HEK293 (cell line): ENCODE measurements around the gene CDH1.

Experiments
- CTCF ChIA-PET: fragments of 350-600 bp; formaldehyde crosslinking; extraction: SDS; loops from one replicate; lab custom pipeline; 2021; ENCODE audit warnings: antibody characterized with exemption; lab: Yijun Ruan, JAX
- POLR2A ChIA-PET: fragments of 300-600 bp; formaldehyde crosslinking; extraction: SDS; loops from one replicate; lab custom pipeline; 2020; ENCODE audit warnings: antibody characterized with exemption, inconsistent platforms; lab: Yijun Ruan, JAX
- H3K27ac ChIP-seq: fragments of 200-500 bp; sonication (Bioruptor generic); 2 replicates; pipeline ENCODE4 v1.5.1; 2014; ENCODE audit warnings: low read depth, low read length, control low read depth, inconsistent platforms; ENCODE audit errors: extremely low read depth
- H3K36me3 ChIP-seq, 2 experiments: fragments of 200-500 bp in 1 of 2; sonication (Bioruptor generic) in 1 of 2; 1 replicate in 1 of 2; 2 replicates in 1 of 2; pipeline ENCODE4 v1.5.1; 2014 to 2017; ENCODE audit warnings: inconsistent platforms in 2 of 2, low read length in 2 of 2; ENCODE audit not compliant: control insufficient read depth in 2 of 2, insufficient read depth in 1 of 2
- H3K4me1 ChIP-seq: fragments of 200-500 bp; sonication (Bioruptor generic); 2 replicates; pipeline ENCODE4 v1.5.1; 2014; ENCODE audit warnings: mild to moderate bottlenecking, low read length, inconsistent platforms; ENCODE audit not compliant: control insufficient read depth, insufficient read depth
- H3K4me3 ChIP-seq: 2 replicates; pipeline ENCODE4 v1.5.1; 2011; ENCODE audit warnings: low read depth, mild to moderate bottlenecking, control low read depth, low read length, moderate library complexity
- H3K9me3 ChIP-seq: fragments of 200-500 bp; sonication (Bioruptor generic); 2 replicates; pipeline ENCODE4 v1.5.1; 2014; ENCODE audit warnings: low read depth, low read length, inconsistent platforms; ENCODE audit not compliant: control insufficient read depth, insufficient read depth
- HIC1 ChIP-seq: fragments of 450-650 bp; formaldehyde crosslinking; IDR thresholded peaks from 2 replicates; pipeline ENCODE4 v1.5.1; 2016; ENCODE audit warnings: missing biosample characterization, missing genetic modification characterization
- HOXC10 ChIP-seq: sonication (generic); formaldehyde crosslinking; IDR thresholded peaks from 2 replicates; pipeline ENCODE4 v1.8.1; 2023; ENCODE audit warnings: mild to moderate bottlenecking, missing genetic modification reagents
- PRDM6 ChIP-seq: fragments of 450-650 bp; formaldehyde crosslinking; IDR thresholded peaks from 2 replicates; pipeline ENCODE4 v1.5.1; 2017; ENCODE audit warnings: missing biosample characterization, missing genetic modification characterization
- ZBTB11 ChIP-seq: fragments of 450-650 bp; formaldehyde crosslinking; conservative IDR thresholded peaks from 2 replicates; pipeline ENCODE4 v1.5.1; 2016; ENCODE audit warnings: low read depth, missing biosample characterization, missing genetic modification characterization
- ZBTB20 ChIP-seq: fragments of 450-650 bp; formaldehyde crosslinking; IDR thresholded peaks from 2 replicates; pipeline ENCODE4 v1.5.1; 2016; ENCODE audit warnings: missing biosample characterization, missing genetic modification characterization
- ZNF24 ChIP-seq: fragments of 450-650 bp; formaldehyde crosslinking; IDR thresholded peaks from 2 replicates; pipeline ENCODE4 v1.5.1; 2016; ENCODE audit warnings: missing biosample characterization, missing genetic modification characterization
- ZNF335 ChIP-seq: fragments of 450-650 bp; formaldehyde crosslinking; conservative IDR thresholded peaks from 2 replicates; pipeline ENCODE4 v1.5.1; 2016; ENCODE audit warnings: missing biosample characterization, missing genetic modification characterization
- ZNF37A ChIP-seq: fragments of 450-650 bp; IDR thresholded peaks from 2 replicates; pipeline ENCODE4 v1.5.1; 2018; ENCODE audit warnings: missing biosample characterization, missing genetic modification characterization
- ZNF391 ChIP-seq: fragments of 450-650 bp; formaldehyde crosslinking; IDR thresholded peaks from 2 replicates; pipeline ENCODE4 v1.5.1; 2016; ENCODE audit warnings: low read depth, missing biosample characterization, missing genetic modification characterization, borderline replicate concordance
- ZNF416 ChIP-seq: fragments of 450-650 bp; formaldehyde crosslinking; IDR thresholded peaks from 2 replicates; pipeline ENCODE4 v1.5.1; 2016; ENCODE audit warnings: missing biosample characterization, missing genetic modification characterization
- ZNF561 ChIP-seq: fragments of 450-650 bp; IDR thresholded peaks from 2 replicates; pipeline ENCODE4 v1.5.1; 2018; ENCODE audit warnings: missing biosample characterization, missing genetic modification characterization, borderline replicate concordance
- ZNF610 ChIP-seq: fragments of 450-650 bp; formaldehyde crosslinking; IDR thresholded peaks from 2 replicates; pipeline ENCODE4 v1.5.1; 2016; ENCODE audit warnings: missing biosample characterization, missing genetic modification characterization, borderline replicate concordance
- ZNF626 ChIP-seq: fragments of 450-650 bp; sonication (Bioruptor Pico); formaldehyde crosslinking; IDR thresholded peaks from 2 replicates; pipeline ENCODE4 v1.5.1; 2018; ENCODE audit warnings: missing biosample characterization, missing genetic modification characterization, inconsistent platforms
- ZNF629 ChIP-seq: fragments of 450-650 bp; formaldehyde crosslinking; IDR thresholded peaks from 2 replicates; pipeline ENCODE4 v1.5.1; 2017; ENCODE audit warnings: missing biosample characterization, missing genetic modification characterization
- ZNF660 ChIP-seq: fragments of 450-650 bp; IDR thresholded peaks from 2 replicates; pipeline ENCODE4 v1.5.1; 2018; ENCODE audit warnings: missing biosample characterization, mild to moderate bottlenecking, missing genetic modification characterization
- TF ChIP-seq, protein P1 (sequence below): fragments of 450-650 bp; formaldehyde crosslinking; IDR thresholded peaks from 2 replicates; pipeline ENCODE4 v1.5.1; 2016; ENCODE audit warnings: missing biosample characterization, missing genetic modification characterization
- TF ChIP-seq, protein P2 (sequence below): fragments of 450-650 bp; formaldehyde crosslinking; IDR thresholded peaks from 2 replicates; pipeline ENCODE4 v1.5.1; 2016; ENCODE audit warnings: missing biosample characterization, missing genetic modification characterization
- TF ChIP-seq, protein P3 (sequence below): fragments of 450-650 bp; formaldehyde crosslinking; IDR thresholded peaks from 2 replicates; pipeline ENCODE4 v1.5.1; 2016; ENCODE audit warnings: missing biosample characterization, missing genetic modification characterization

CDH1 gene

DNA sequence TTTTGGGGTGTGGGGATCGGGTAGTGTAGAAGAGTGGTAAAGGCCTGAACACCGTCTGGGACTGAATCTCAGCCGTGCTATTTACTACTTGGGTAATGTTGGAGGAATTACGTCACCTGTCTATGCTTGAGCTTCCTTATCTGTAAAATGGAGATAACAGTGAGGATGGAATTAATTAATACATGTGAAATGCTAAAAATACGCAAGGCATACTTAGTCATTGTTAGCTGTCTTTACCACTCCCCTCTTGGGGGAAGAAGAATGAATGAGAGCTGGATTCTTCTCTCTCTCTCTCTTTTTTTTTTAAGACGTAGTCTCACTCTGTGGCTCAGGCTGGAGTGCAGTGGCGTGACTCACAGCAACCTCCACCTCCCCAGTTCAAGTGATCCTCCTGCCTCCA lies 65.1 kb downstream of the CDH1 start:
- TF ChIP-seq ZNF561 (tag by site-specific recombination), result no peak
- no peak for TF ChIP-seq HOXC10 (CRISPR knock-in tag)
- no peak for TF ChIP-seq ZNF416 (tag by site-specific recombination)
- TF ChIP-seq ZNF626 (tag by site-specific recombination), result no peak
- TF ChIP-seq ZNF24, result no peak
- TF ChIP-seq, protein P1, sequence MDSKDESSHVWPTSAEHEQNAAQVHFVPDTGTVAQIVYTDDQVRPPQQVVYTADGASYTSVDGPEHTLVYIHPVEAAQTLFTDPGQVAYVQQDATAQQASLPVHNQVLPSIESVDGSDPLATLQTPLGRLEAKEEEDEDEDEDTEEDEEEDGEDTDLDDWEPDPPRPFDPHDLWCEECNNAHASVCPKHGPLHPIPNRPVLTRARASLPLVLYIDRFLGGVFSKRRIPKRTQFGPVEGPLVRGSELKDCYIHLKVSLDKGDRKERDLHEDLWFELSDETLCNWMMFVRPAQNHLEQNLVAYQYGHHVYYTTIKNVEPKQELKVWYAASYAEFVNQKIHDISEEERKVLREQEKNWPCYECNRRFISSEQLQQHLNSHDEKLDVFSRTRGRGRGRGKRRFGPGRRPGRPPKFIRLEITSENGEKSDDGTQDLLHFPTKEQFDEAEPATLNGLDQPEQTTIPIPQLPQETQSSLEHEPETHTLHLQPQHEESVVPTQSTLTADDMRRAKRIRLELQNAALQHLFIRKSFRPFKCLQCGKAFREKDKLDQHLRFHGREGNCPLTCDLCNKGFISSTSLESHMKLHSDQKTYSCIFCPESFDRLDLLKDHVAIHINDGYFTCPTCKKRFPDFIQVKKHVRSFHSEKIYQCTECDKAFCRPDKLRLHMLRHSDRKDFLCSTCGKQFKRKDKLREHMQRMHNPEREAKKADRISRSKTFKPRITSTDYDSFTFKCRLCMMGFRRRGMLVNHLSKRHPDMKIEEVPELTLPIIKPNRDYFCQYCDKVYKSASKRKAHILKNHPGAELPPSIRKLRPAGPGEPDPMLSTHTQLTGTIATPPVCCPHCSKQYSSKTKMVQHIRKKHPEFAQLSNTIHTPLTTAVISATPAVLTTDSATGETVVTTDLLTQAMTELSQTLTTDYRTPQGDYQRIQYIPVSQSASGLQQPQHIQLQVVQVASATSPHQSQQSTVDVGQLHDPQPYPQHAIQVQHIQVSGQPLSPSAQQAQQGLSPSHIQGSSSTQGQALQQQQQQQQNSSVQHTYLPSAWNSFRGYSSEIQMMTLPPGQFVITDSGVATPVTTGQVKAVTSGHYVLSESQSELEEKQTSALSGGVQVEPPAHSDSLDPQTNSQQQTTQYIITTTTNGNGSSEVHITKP (tag by site-specific recombination), result no peak
- TF ChIP-seq, protein P2, sequence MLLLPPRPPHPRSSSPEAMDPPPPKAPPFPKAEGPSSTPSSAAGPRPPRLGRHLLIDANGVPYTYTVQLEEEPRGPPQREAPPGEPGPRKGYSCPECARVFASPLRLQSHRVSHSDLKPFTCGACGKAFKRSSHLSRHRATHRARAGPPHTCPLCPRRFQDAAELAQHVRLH, result no peak
- no peak for TF ChIP-seq ZBTB11 (tag by site-specific recombination)
- TF ChIP-seq PRDM6 (tag by site-specific recombination), result no peak
- no peak for TF ChIP-seq ZNF610 (tag by site-specific recombination)
- TF ChIP-seq ZNF335 (tag by site-specific recombination), result no peak
- TF ChIP-seq ZNF37A (tag by site-specific recombination), result no peak
- TF ChIP-seq ZNF660 (tag by site-specific recombination), result no peak
- TF ChIP-seq ZNF391 (tag by site-specific recombination), result no peak
- TF ChIP-seq, protein P3, sequence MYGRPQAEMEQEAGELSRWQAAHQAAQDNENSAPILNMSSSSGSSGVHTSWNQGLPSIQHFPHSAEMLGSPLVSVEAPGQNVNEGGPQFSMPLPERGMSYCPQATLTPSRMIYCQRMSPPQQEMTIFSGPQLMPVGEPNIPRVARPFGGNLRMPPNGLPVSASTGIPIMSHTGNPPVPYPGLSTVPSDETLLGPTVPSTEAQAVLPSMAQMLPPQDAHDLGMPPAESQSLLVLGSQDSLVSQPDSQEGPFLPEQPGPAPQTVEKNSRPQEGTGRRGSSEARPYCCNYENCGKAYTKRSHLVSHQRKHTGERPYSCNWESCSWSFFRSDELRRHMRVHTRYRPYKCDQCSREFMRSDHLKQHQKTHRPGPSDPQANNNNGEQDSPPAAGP (tag by site-specific recombination), result no peak
- no peak for TF ChIP-seq HIC1 (tag by site-specific recombination)
- TF ChIP-seq ZBTB20 (tag by site-specific recombination), result no peak
- TF ChIP-seq ZNF629, result no peak
- TF ChIP-seq, all 188 proteins: peak for 0
- ChIA-PET POLR2A (interaction anchor here (0.7 kb wide), 1 partner anchor 42 kb away, joined by 3 read pairs; the partner anchor contains the start of gene TANGO6), CTCF (interaction anchor here (0.6 to 3.6 kb wide), 2 partner anchors 9 to 211 kb away, joined by 3 to 21 read pairs; no protein-coding TSS in a partner anchor)
- H3K27ac ChIP-seq, result no peak overlapping the region
- no peak overlapping the region for H3K4me3 ChIP-seq
- no peaks in the 10 kb centered on the region for H3K9me3 ChIP-seq
- no peaks in the 10 kb centered on the region for H3K4me1 ChIP-seq
- H3K36me3 ChIP-seq, result no peaks in the 10 kb centered on the region
